Stimulated activated CD4-positive, alpha-beta T cell treated with anti-CD3 and anti-CD28 coated beads, Interleukin-15, amount 100 ng/mL, for 24 hours (primary cell): Measurements from ENCODE around the gene CPNE6.

Source experiments
- DNase-seq: peaks from one replicate; pipeline ENCODE4 v3.0.0-alpha.2; 2020

Gene CPNE6

GRCh38 chr14:24070285-24071143 is 848 bp upstream of the CPNE6 start:
- no peak for DNase-seq

GRCh38 chr14:24071836-24072430 is 571 bp downstream of the CPNE6 start:
- DNase-seq, result no peak

GRCh38 chr14:24072436-24072835 is 1.1 kb downstream of the CPNE6 start:
- no peak for DNase-seq

GRCh38 chr14:24072881-24073877 is 1.8 kb downstream of the CPNE6 start:
- DNase-seq, result no peak

- no peak for DNase-seq
These were observed 3.5 kb downstream of the CPNE6 start for GRCh38 chr14:24074625-24075484.

- no peak for DNase-seq
These were observed 4.3 kb downstream of the CPNE6 start for GRCh38 chr14:24075485-24076301.

- DNase-seq, result no peak
These were observed 4.9 kb downstream of the CPNE6 start for GRCh38 chr14:24076302-24076601.

- no peak for DNase-seq
These were observed 5.7 kb downstream of the CPNE6 start for GRCh38 chr14:24077086-24077485.

GRCh38 chr14:24078146-24078545 is 6.8 kb downstream of the CPNE6 start:
- DNase-seq, result no peak

GRCh38 chr14:24079491-24080141 is 8.3 kb downstream of the CPNE6 start:
- DNase-seq, result no peak

GRCh38 chr14:24080142-24080530 is 8.8 kb downstream of the CPNE6 start:
- DNase-seq, result no peak

- DNase-seq, result peak; percentile 86
These were observed 9.8 kb downstream of the CPNE6 start for GRCh38 chr14:24080888-24081738.

- DNase-seq, result no peak
These were observed 10.4 kb downstream of the CPNE6 start for GRCh38 chr14:24081739-24082211.

GRCh38 chr14:24082411-24083080 is 11.2 kb downstream of the CPNE6 start:
- no peak for DNase-seq

GRCh38 chr14:24083462-24083861 is 12.1 kb downstream of the CPNE6 start:
- DNase-seq, result no peak

GRCh38 chr14:24084440-24084839 is 13.1 kb downstream of the CPNE6 start:
- DNase-seq, result no peak

GRCh38 chr14:24085215-24085614 is 13.9 kb downstream of the CPNE6 start:
- no peak for DNase-seq

- DNase-seq, result no peak
These were observed 15.0 kb downstream of the CPNE6 start for GRCh38 chr14:24086193-24086955.
